OCI-LY1 (cell line): ENCODE data around the gene ELMO3.

Source experiments
- H2AFZ ChIP-seq: fragments of 200-600 bp; sonication (generic), shearing (Covaris generic); 2 replicates; pipeline ENCODE4 v1.6.0; 2014; ENCODE audit warnings: antibody characterized with exemption, mild to moderate bottlenecking, low read length
- H3F3A ChIP-seq: fragments of 200-600 bp; sonication (generic), shearing (Covaris generic); 2 replicates; pipeline ENCODE4 v1.6.0; 2014; ENCODE audit warnings: mild to moderate bottlenecking, antibody characterized with exemption, low read length, moderate library complexity; ENCODE audit not compliant: insufficient read depth
- H3K27ac ChIP-seq: fragments of 200-600 bp; sonication (generic); 2 replicates; pipeline ENCODE4 v1.5.1; 2014; ENCODE audit warnings: low read length, mixed run types, mild to moderate bottlenecking, low read depth; ENCODE audit not compliant: poor library complexity, severe bottlenecking
- H3K27me3 ChIP-seq: fragments of 200-600 bp; sonication (generic); 2 replicates; pipeline ENCODE4 v1.6.0; 2014; ENCODE audit warnings: antibody characterized with exemption, mild to moderate bottlenecking, low read length, moderate library complexity; ENCODE audit not compliant: insufficient read depth
- H3K36me3 ChIP-seq: fragments of 200-600 bp; sonication (generic); 2 replicates; pipeline ENCODE4 v1.6.1; 2014; ENCODE audit warnings: mild to moderate bottlenecking, antibody characterized with exemption, low read length, moderate library complexity, mixed read lengths; ENCODE audit not compliant: insufficient read depth
- H3K4me1 ChIP-seq: fragments of 200-600 bp; sonication (generic); 2 replicates; pipeline ENCODE4 v1.5.1; 2014; ENCODE audit warnings: mild to moderate bottlenecking, low read length, moderate library complexity; ENCODE audit not compliant: insufficient read depth, severe bottlenecking
- H3K4me2 ChIP-seq: fragments of 200-600 bp; sonication (generic), shearing (Covaris generic); 2 replicates; pipeline ENCODE4 v1.6.1; 2014; ENCODE audit warnings: low read length
- H3K4me3 ChIP-seq: fragments of 200-600 bp; sonication (generic); 2 replicates; pipeline ENCODE4 v1.5.1; 2014; ENCODE audit warnings: low read length, low read depth, mild to moderate bottlenecking, mixed read lengths; ENCODE audit not compliant: poor library complexity, severe bottlenecking
- H3K79me2 ChIP-seq: fragments of 200-600 bp; shearing (Covaris generic); 2 replicates; pipeline ENCODE4 v1.6.1; 2016; ENCODE audit warnings: mixed run types, low read length, mixed read lengths; ENCODE audit not compliant: insufficient read depth
- H3K9ac ChIP-seq: fragments of 200-600 bp; sonication (generic), shearing (Covaris generic); 2 replicates; pipeline ENCODE4 v1.6.1; 2014; ENCODE audit warnings: mild to moderate bottlenecking, low read length, mixed read lengths
- H3K9me2 ChIP-seq: fragments of 200-600 bp; sonication (generic), shearing (Covaris generic); 2 replicates; pipeline ENCODE4 v1.6.1; 2014; ENCODE audit warnings: low read depth, mild to moderate bottlenecking, low read length, mixed read lengths
- H3K9me3 ChIP-seq: fragments of 200-600 bp; shearing (Covaris generic); 2 replicates; pipeline ENCODE4 v1.6.1; 2014; ENCODE audit warnings: low read length, mixed read lengths
- H4K20me1 ChIP-seq: fragments of 200-600 bp; sonication (generic), shearing (Covaris generic); 2 replicates; pipeline ENCODE4 v1.6.0; 2016; ENCODE audit warnings: mild to moderate bottlenecking, low read length; ENCODE audit not compliant: insufficient read depth
- EZH2 ChIP-seq: fragments of 200-600 bp; sonication (generic), shearing (Covaris generic); IDR thresholded peaks from 2 replicates; pipeline ENCODE4 v1.8.0; 2017; ENCODE audit warnings: borderline replicate concordance, mixed run types, mild to moderate bottlenecking, antibody characterized with exemption, low read length, moderate library complexity, mixed read lengths
- TF ChIP-seq, protein P1 (sequence below): fragments of 200-600 bp; sonication (generic), shearing (Covaris generic); IDR thresholded peaks from 2 replicates; pipeline ENCODE4 v1.5.1; 2017; ENCODE audit warnings: mild to moderate bottlenecking, antibody characterized with exemption, low read length, moderate library complexity, mixed read lengths

The ELMO3 gene

GRCh38 chr16:67193536-67193935, 5.4 kb upstream of the ELMO3 start:
- Histone ChIP-seq H3K27me3 (no peaks in the 10 kb centered on the region), H3F3A (no peaks in the 10 kb centered on the region), H3K4me2 (peak overlapping the region; percentile 99), H3K36me3 (peaks cover 48% of the 10 kb centered on the region), H4K20me1 (no peaks in the 10 kb centered on the region), H3K79me2 (peaks cover 16% of the 10 kb centered on the region), H3K9ac (peak overlapping the region; percentile 97; the same call in 1 of the 2 replicates), H3K9me2 (no peaks in the 10 kb centered on the region), H2AFZ (no peak overlapping the region), H3K4me3 (peak overlapping the region; percentile 98), H3K27ac (no peak overlapping the region), H3K4me1 (peaks cover 23% of the 10 kb centered on the region), H3K9me3 (no peaks in the 10 kb centered on the region)
- TF ChIP-seq EZH2, result no peak
- TF ChIP-seq, protein P1, sequence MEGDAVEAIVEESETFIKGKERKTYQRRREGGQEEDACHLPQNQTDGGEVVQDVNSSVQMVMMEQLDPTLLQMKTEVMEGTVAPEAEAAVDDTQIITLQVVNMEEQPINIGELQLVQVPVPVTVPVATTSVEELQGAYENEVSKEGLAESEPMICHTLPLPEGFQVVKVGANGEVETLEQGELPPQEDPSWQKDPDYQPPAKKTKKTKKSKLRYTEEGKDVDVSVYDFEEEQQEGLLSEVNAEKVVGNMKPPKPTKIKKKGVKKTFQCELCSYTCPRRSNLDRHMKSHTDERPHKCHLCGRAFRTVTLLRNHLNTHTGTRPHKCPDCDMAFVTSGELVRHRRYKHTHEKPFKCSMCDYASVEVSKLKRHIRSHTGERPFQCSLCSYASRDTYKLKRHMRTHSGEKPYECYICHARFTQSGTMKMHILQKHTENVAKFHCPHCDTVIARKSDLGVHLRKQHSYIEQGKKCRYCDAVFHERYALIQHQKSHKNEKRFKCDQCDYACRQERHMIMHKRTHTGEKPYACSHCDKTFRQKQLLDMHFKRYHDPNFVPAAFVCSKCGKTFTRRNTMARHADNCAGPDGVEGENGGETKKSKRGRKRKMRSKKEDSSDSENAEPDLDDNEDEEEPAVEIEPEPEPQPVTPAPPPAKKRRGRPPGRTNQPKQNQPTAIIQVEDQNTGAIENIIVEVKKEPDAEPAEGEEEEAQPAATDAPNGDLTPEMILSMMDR, result no peak

DNA sequence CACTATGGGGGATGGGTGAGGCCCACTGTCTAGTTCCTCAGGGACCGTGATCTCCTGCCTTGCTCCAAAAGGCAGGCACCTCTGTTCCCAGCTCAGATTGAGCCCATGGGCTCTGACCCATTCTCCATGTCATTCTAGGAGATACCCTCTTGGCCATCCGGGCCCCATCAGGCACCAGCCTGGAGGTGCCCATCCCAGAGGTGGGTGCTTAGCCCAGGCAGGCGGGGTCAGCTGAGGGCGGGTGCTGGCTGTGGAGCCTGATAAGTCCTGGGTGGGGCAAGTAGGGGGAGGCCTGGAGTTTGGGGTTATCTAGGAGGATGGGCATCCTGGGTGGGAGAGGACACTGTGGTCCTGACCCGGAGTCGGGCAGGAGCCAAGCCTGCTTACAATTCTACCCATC, 4.7 kb upstream of the ELMO3 start:
- no peak overlapping the region for H2AFZ ChIP-seq
- H3K9me3 ChIP-seq, result no peaks in the 10 kb centered on the region
- H3F3A ChIP-seq, result no peaks in the 10 kb centered on the region
- H3K36me3 ChIP-seq, result peaks cover 52% of the 10 kb centered on the region
- no peak overlapping the region for H3K9ac ChIP-seq
- TF ChIP-seq, protein P1, result no peak
- no peak for TF ChIP-seq EZH2
- H3K4me1 ChIP-seq, result peaks cover 30% of the 10 kb centered on the region
- H3K4me2 ChIP-seq, result no peak overlapping the region
- H3K27ac ChIP-seq, result no peak overlapping the region
- H3K4me3 ChIP-seq, result no peak overlapping the region
- no peaks in the 10 kb centered on the region for H3K27me3 ChIP-seq
- H4K20me1 ChIP-seq, result no peaks in the 10 kb centered on the region
- no peaks in the 10 kb centered on the region for H3K9me2 ChIP-seq
- H3K79me2 ChIP-seq, result peaks cover 16% of the 10 kb centered on the region

GRCh38 chr16:67195676-67196075, 3.3 kb upstream of the ELMO3 start:
- Histone ChIP-seq H2AFZ (no peak overlapping the region), H3K4me2 (no peak overlapping the region), H3F3A (no peaks in the 10 kb centered on the region), H3K4me3 (no peak overlapping the region), H4K20me1 (no peaks in the 10 kb centered on the region), H3K9me2 (no peaks in the 10 kb centered on the region), H3K79me2 (peaks cover 16% of the 10 kb centered on the region), H3K36me3 (peaks cover 60% of the 10 kb centered on the region), H3K27me3 (no peaks in the 10 kb centered on the region), H3K27ac (no peak overlapping the region), H3K4me1 (peaks cover 30% of the 10 kb centered on the region), H3K9ac (no peak overlapping the region), H3K9me3 (no peaks in the 10 kb centered on the region)
- TF ChIP-seq, protein P1, result no peak
- TF ChIP-seq EZH2, result no peak
